Ishikawa (cell line): ENCODE results near the gene TRIAP1.
A peak's percentile ranks its signal among the peaks of the same experiment; 100 is the strongest.

Source experiments
- CEBPB ChIP-seq: IDR thresholded peaks from 2 replicates; pipeline ENCODE4 v1.6.1; 2012
- EGR1 ChIP-seq: IDR thresholded peaks from 2 replicates; pipeline ENCODE4 v1.6.1; 2012
- EP300 ChIP-seq: IDR thresholded peaks from 2 replicates; pipeline ENCODE4 v1.6.1; 2012; ENCODE audit warnings: borderline replicate concordance
- FOXM1 ChIP-seq: IDR thresholded peaks from 2 replicates; pipeline ENCODE4 v1.6.1; 2012; ENCODE audit warnings: low read depth, borderline replicate concordance
- NFIC ChIP-seq: IDR thresholded peaks from 2 replicates; pipeline ENCODE4 v1.6.1; 2012
- RAD21 ChIP-seq: IDR thresholded peaks from 2 replicates; pipeline ENCODE4 v1.6.1; 2012; ENCODE audit warnings: low read depth
- TAF1 ChIP-seq: IDR thresholded peaks from 2 replicates; pipeline ENCODE4 v1.6.1; 2012; ENCODE audit warnings: low read depth, mild to moderate bottlenecking
- TCF12 ChIP-seq: IDR thresholded peaks from 2 replicates; pipeline ENCODE4 v1.6.1; 2012; ENCODE audit warnings: low read depth
- TEAD4 ChIP-seq: IDR thresholded peaks from 2 replicates; pipeline ENCODE4 v1.6.1; 2012
- YY1 ChIP-seq: IDR thresholded peaks from 2 replicates; pipeline ENCODE4 v1.6.1; 2012; ENCODE audit warnings: low read depth
- ZBTB7A ChIP-seq: IDR thresholded peaks from 2 replicates; pipeline ENCODE4 v1.6.1; 2012; ENCODE audit warnings: low read depth
- TF ChIP-seq, protein P1 (sequence below): IDR thresholded peaks from 2 replicates; pipeline ENCODE4 v1.6.1; 2012; ENCODE audit warnings: low read depth, mild to moderate bottlenecking
- TF ChIP-seq, protein P2 (sequence below): IDR thresholded peaks from 2 replicates; pipeline ENCODE4 v1.6.1; 2012
- TF ChIP-seq, protein P3 (sequence below): IDR thresholded peaks from 2 replicates; pipeline ENCODE4 v1.6.1; 2012

The TRIAP1 gene

DNA sequence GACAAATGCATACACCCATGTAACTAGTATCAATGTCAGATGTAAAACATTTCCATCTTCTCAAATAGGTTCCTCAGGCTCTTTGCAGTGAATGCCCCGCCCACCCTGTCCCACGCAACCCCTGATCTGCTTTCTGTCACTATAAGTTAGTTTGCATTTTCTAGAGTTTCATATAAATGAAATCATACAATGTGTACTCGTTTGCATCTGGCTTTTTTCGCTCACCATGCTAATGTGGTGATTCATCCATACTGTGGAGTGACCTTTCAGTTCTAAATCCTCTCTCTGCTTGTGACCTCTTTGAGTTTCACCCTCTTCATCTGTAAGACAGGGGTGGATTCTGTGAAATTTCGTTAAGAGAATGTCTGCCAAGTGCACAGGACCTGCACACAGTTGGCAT lies 46.7 kb downstream of the TRIAP1 start:
- TF ChIP-seq NFIC, result no peak
- TF ChIP-seq, protein P1, sequence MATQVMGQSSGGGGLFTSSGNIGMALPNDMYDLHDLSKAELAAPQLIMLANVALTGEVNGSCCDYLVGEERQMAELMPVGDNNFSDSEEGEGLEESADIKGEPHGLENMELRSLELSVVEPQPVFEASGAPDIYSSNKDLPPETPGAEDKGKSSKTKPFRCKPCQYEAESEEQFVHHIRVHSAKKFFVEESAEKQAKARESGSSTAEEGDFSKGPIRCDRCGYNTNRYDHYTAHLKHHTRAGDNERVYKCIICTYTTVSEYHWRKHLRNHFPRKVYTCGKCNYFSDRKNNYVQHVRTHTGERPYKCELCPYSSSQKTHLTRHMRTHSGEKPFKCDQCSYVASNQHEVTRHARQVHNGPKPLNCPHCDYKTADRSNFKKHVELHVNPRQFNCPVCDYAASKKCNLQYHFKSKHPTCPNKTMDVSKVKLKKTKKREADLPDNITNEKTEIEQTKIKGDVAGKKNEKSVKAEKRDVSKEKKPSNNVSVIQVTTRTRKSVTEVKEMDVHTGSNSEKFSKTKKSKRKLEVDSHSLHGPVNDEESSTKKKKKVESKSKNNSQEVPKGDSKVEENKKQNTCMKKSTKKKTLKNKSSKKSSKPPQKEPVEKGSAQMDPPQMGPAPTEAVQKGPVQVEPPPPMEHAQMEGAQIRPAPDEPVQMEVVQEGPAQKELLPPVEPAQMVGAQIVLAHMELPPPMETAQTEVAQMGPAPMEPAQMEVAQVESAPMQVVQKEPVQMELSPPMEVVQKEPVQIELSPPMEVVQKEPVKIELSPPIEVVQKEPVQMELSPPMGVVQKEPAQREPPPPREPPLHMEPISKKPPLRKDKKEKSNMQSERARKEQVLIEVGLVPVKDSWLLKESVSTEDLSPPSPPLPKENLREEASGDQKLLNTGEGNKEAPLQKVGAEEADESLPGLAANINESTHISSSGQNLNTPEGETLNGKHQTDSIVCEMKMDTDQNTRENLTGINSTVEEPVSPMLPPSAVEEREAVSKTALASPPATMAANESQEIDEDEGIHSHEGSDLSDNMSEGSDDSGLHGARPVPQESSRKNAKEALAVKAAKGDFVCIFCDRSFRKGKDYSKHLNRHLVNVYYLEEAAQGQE, result no peak
- TF ChIP-seq CEBPB, result no peak
- TF ChIP-seq TAF1, result no peak
- no peak for TF ChIP-seq ZBTB7A
- TF ChIP-seq TCF12, result no peak
- TF ChIP-seq YY1, result no peak
- no peak for TF ChIP-seq FOXM1
- no peak for TF ChIP-seq RAD21
- TF ChIP-seq, protein P2, sequence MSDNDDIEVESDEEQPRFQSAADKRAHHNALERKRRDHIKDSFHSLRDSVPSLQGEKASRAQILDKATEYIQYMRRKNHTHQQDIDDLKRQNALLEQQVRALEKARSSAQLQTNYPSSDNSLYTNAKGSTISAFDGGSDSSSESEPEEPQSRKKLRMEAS, result no peak
- TF ChIP-seq, protein P3, sequence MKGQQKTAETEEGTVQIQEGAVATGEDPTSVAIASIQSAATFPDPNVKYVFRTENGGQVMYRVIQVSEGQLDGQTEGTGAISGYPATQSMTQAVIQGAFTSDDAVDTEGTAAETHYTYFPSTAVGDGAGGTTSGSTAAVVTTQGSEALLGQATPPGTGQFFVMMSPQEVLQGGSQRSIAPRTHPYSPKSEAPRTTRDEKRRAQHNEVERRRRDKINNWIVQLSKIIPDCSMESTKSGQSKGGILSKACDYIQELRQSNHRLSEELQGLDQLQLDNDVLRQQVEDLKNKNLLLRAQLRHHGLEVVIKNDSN, result no peak
- TF ChIP-seq TEAD4, result no peak
- no peak for TF ChIP-seq EGR1

DNA sequence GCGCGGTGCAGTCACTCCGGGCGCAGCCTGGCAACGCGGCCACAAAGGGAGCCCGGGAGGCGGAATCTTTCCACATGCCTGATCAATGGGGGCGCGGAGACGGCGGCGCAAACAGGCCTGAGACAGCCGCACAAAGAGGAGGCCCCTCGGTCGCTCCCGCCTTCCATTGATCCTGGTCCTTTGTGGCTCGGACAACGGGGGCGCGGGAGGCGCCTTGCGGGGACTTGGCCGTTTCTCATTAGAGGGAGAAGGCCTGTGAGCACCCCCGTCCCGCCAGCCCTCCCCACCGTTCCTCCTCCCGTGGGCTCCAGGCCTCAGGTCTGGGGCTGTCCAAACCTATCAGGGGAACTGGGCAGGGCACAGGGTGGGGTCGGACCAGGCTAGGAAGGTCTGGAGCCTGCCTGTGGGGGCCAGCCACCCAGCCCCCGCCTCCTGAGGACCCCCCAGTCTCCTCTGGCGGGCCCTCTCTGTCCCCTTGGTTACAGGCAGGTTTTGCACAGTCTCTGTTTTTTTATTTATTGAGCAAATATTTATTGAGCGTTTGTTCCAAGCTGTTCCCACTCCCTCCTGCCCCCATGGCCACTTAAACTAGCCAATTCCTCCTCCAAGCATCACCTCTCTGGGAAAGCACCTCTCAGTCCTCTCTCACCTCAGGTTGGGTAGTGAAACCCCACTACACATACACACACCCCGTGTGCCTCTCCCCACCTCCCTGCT lies 48.2 kb downstream of the TRIAP1 start:
- TF ChIP-seq EGR1 (no peak), TCF12 (no peak)

DNA sequence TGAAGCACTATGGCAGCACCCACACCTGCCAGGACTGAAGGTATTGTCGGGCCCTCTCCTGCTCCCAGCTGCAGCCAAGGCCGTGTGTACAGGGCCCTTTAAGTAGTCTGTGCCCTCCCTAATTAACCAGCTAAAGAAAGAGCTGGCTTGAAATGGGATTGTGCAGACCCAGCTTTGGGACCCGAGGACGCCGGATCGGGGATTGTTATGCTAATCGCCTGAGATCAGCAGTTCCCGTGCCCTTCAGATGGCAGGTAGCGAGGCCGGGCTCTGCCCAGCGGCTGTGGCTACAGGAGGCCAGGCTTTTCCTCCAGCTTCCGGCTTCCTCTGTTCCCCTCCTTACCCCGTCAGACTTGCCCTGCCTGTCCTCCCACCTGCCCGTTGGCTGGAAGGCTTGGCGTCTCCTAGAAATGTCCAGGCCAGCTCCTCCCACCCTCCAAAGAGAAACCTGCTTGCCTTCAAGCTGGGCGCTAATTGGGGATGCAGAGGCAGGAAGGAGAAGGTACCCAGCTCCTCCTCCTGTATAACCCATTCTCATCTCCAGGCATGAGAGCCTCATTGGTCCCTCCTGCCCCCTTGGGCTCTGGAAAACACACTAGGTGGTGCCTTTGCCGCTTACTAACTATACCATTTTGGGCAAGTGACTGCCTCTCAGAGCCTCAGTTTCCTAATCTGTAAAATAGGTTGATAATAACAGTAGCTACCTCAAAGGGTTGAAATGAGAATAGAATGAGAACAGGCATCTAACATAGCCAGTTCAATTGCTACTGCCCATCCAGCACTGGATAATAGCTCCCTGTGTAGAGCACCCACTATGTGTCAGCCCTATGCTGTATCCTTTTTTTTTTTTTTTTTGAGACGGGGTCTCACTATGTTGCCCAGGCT lies 51.5 kb downstream of the TRIAP1 start:
- TF ChIP-seq RAD21, result no peak
- TF ChIP-seq EGR1, result no peak
- TF ChIP-seq TAF1, result peak; percentile 64
- TF ChIP-seq EP300, result peak; percentile 46; the same call in 1 of the 2 replicates
- peak; percentile 27; the same call in 1 of the 2 replicates for TF ChIP-seq NFIC
- TF ChIP-seq, protein P2, result peak; percentile 48; the same call in 1 of the 2 replicates
